ENCODE results near the gene ZNF76. TPM values are rescaled to one million over a fixed set of nuclear protein-coding genes. Genes with fewer than 3 reads are reported as not detected.
A peak's percentile ranks its signal among the peaks of the same experiment; 100 is the strongest.

The ZNF76 gene
- total RNA-seq, 2 experiments from 2014 or later = 25.7 to 26.1 TPM

DNA sequence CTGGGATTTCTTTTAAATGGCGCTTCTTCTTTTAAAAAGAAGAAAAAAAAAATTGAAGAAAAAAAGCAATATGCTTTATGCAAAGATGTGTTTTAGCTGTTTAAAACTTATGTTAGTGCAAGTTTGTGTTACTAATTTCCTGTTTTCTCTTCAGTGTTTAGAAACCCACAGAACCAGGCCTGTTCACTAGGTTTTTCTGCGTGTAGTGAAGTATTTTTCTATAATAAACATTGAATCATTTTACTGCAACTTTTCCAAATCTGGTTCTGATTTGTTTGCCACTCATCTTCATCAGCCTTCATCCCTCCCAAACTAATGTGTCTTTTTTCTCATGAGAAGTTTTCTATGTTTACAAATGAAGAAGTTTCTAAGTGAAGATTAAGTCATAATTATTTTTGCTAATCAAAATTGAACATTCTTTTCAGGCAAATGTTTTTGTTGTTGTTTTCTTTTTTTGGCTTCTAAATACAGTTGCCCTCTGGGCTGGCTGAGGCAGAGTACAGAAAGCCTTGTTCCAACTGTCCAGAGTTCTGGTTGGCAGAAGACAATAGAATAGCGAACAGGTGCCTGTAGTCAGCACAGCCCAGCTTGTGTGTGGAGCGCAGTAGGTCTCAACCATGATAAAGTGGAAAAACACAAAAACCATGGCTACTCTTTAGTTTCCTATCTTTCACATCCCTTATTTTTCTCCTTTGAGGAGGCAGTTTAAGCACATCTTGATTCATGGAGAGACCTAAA is 14.5 kb downstream of the ZNF76 start:
- Mint-ChIP-seq H3K36me3 (peaks cover 5% of the 10 kb centered on the region), H3K9me3 (no peaks in the 10 kb centered on the region), H3K27me3 (no peaks in the 10 kb centered on the region), H3K4me1 (peaks cover 10% of the 10 kb centered on the region), H3K4me3 (no peak overlapping the region), H3K27ac (no peak overlapping the region)
- DNase-seq = no peak

DNA sequence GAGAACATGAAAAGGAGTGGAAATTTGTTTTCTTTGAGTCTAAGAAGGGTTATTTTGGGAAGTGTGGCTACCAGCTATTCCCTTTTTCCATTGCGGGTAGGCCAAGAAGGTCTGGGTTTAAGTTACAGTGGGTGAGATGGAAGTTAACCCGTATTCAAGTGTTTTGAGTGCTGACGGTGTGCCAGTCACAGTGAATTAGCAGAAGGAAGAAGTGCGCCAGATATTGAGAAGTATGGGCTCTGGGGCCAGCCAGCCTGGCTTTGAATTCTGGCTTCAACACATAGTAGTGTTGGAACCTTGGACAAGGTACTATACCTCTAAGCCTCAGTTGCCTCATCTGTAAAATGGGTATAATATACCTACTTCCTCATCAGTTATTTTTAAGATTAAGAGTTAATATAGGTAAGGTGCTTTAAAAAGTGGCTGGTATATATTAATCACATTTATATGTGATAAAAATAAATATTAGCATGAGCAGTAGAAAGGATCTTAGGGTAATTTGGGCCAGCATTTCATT is 16.3 kb downstream of the ZNF76 start:
- no peaks in the 10 kb centered on the region for H3K36me3 Mint-ChIP-seq
- no peaks in the 10 kb centered on the region for H3K27me3 Mint-ChIP-seq
- no peak overlapping the region for H3K4me3 Mint-ChIP-seq
- H3K9me3 Mint-ChIP-seq = no peaks in the 10 kb centered on the region
- peaks cover 10% of the 10 kb centered on the region for H3K4me1 Mint-ChIP-seq
- DNase-seq = no peak
- no peak overlapping the region for H3K27ac Mint-ChIP-seq

DNA sequence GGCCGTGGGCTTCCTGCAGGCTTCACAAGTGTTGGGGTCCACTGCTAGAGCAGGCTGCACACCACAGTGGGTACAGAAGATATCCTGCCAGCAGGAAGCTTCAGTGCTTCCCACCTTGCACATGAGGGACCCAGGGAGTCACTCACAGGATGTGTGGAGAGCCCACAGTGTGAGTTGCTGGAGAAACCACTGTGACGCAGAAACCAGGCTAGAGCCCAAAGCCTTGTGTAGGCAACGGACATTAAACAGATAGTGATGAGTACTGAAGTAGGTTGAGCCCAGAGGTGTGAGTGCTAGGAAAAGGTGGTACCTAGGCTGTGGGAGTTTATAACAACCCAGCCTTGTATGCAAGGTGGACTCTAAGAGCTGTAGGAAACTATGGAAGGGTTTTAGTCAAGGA is 19.2 kb downstream of the ZNF76 start:
- no peak overlapping the region for H3K4me3 Mint-ChIP-seq
- DNase-seq = no peak
- H3K27me3 Mint-ChIP-seq = no peaks in the 10 kb centered on the region
- no peak overlapping the region for H3K27ac Mint-ChIP-seq
- H3K36me3 Mint-ChIP-seq = peaks cover 1% of the 10 kb centered on the region
- peaks cover 10% of the 10 kb centered on the region for H3K4me1 Mint-ChIP-seq
- no peaks in the 10 kb centered on the region for H3K9me3 Mint-ChIP-seq

DNA sequence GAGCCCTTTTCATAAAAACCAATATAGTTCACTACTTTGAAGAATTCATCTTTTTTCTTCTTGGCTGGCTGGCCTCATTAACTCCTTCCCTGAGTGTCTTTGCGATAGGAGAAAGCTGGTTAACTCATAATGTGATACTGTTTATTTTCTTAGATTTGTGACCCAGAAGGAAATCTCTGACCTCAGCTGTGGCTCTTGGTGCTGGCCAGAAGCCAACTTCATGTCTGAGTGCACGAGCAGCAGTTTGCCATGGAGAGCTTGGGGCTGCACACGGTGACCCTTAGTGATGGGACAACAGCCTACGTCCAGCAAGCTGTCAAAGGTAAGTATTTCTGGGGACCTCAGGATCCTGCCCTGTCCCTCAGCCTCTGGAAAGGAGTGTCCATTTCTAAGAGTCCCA is 21.4 kb downstream of the ZNF76 start:
- Mint-ChIP-seq H3K4me3 (no peak overlapping the region), H3K4me1 (peaks cover 4% of the 10 kb centered on the region), H3K27ac (no peak overlapping the region), H3K27me3 (no peaks in the 10 kb centered on the region), H3K36me3 (peaks cover 1% of the 10 kb centered on the region), H3K9me3 (no peaks in the 10 kb centered on the region)
- DNase-seq = no peak

DNA sequence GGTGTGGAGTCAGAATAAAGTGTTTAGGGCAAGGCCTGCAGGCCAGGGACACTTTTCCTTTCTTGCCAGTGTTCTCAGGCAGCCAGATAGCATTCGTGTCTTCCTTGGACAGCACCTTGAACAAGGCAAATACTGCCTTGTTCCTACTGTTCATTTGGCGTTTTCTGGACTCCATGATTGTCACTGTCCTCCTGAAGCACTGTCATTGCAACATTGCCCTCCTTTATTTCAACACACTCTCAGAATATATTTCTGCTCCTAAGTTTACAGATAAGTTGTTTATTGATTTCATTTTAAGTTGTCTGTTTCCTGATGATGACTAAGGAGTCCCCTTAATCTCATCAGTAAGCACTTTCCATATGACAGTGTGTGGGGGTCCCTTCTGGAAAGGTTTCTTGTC is 22.9 kb downstream of the ZNF76 start:
- peaks cover 5% of the 10 kb centered on the region for H3K36me3 Mint-ChIP-seq
- DNase-seq = no peak

DNA sequence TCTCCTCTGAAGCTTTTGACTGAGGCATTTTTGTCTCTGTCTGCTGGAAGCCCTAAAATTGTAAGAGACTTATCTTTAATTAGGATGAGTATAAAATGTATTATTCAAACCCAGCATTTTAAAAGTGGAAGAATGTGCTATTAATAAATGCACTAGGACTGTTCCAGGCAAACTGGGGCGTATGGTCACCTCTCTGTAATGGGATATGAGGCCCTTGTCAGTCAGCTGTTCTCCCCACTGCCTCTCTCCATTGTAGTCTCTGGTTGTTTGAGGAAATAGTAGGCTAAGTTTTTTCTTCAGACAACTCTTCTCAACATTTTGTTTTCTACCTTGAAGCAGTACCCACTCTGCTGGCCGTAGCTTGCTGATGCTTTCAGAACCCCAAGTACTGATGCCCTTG is 23.8 kb downstream of the ZNF76 start:
- H3K9me3 Mint-ChIP-seq = no peaks in the 10 kb centered on the region
- peaks cover 5% of the 10 kb centered on the region for H3K36me3 Mint-ChIP-seq
- no peaks in the 10 kb centered on the region for H3K4me1 Mint-ChIP-seq
- DNase-seq = no peak
- no peak overlapping the region for H3K4me3 Mint-ChIP-seq
- no peaks in the 10 kb centered on the region for H3K27me3 Mint-ChIP-seq
- no peak overlapping the region for H3K27ac Mint-ChIP-seq

More for the DNA sequence above, 22.9 kb downstream of the ZNF76 start:
- Mint-ChIP-seq H3K27me3 (no peaks in the 10 kb centered on the region), H3K4me3 (no peak overlapping the region), H3K4me1 (no peaks in the 10 kb centered on the region), H3K9me3 (no peaks in the 10 kb centered on the region), H3K27ac (no peak overlapping the region)

DNA sequence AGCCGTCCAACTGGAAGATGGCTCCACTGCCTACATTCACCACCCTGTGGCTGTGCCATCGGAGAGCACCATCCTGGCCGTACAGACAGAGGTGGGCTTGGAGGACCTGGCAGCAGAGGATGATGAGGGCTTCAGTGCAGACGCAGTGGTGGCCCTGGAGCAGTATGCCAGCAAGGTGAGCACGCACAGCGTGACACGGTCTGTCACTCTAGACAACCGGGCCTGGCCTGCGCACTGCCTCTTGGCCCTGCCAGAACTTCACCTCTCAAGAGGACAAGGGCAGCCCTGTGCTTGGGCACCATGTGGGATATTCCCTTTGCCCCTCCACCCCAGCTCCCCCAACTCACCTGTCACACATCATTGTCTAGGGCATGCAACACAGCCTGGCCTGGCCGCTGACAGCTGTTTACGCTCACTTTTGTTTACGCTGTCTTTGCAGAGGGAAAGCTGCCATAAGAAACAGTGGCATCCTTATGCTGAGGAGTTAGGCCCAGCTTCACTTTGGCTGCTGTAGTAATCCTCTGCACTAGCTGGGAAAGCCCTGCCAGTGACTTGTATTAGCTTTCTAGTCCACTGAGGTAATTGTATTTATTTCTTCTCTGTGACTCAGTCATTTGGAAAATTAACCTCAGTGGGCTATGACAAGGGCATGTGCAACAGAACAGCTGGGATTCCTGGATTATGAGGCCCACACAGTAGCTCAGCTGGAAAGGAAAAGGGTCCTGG is 28.3 kb downstream of the ZNF76 start:
- H3K27ac Mint-ChIP-seq = no peak overlapping the region
- no peaks in the 10 kb centered on the region for H3K9me3 Mint-ChIP-seq
- no peak overlapping the region for H3K4me3 Mint-ChIP-seq
- no peaks in the 10 kb centered on the region for H3K4me1 Mint-ChIP-seq
- no peak for DNase-seq
- peaks cover 10% of the 10 kb centered on the region for H3K36me3 Mint-ChIP-seq
- H3K27me3 Mint-ChIP-seq = no peaks in the 10 kb centered on the region

DNA sequence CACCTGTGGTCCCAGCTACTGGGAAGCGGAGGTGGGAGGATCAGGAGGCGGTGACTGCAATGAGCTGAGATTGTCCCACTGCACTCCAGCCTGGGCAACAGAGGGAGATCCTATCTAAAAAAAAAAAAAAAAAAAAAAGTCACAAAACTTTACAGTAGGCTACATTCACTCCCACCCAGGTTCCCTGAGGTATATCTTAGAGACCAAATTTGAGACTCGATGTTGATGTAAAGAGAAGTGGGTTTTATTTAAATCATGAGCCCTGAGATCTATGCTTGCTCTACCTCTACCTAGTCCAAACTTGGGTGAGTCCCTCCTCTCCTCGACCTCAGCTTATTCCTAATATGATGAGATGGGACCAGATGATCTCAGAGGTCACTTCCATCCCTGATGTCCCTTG is 29.3 kb downstream of the ZNF76 start:
- Mint-ChIP-seq H3K27me3 (no peaks in the 10 kb centered on the region), H3K4me3 (no peak overlapping the region), H3K27ac (no peak overlapping the region), H3K4me1 (no peaks in the 10 kb centered on the region), H3K9me3 (no peaks in the 10 kb centered on the region), H3K36me3 (peaks cover 10% of the 10 kb centered on the region)
- no peak for DNase-seq

DNA sequence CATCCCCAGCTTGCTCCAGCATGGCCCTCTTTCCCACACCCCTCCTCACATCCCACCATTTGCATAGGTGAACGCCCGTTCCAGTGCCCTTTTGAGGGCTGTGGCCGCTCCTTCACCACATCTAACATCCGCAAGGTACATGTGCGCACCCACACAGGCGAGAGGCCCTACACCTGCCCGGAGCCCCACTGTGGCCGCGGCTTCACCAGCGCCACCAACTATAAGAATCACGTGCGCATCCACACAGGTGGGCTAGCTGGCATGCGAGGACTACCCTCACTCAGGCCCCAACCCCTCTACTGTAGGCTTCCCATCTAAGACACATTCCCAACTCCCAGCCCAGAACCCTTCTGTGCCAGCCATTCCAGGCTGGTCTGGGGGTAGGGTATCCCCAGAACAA is 32.0 kb downstream of the ZNF76 start:
- Mint-ChIP-seq H3K4me3 (no peak overlapping the region), H3K4me1 (no peaks in the 10 kb centered on the region), H3K9me3 (no peaks in the 10 kb centered on the region), H3K36me3 (peaks cover 13% of the 10 kb centered on the region), H3K27ac (no peak overlapping the region), H3K27me3 (no peaks in the 10 kb centered on the region)
- no peak for DNase-seq

DNA sequence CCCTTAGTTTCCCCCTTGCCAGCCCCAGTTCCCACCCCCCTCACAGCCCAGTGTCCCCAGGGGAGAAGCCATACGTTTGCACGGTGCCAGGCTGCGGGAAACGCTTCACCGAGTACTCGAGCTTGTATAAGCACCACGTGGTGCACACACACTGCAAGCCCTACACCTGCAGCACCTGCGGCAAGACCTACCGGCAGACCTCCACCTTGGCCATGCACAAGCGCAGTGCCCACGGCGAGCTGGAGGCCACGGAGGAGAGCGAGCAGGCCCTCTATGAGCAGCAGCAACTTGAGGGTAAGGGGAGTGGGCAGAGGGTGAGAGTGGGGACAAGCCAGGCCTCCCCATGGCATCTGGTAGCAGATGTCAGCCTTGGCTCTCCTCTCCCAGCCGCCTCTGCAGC is 33.0 kb downstream of the ZNF76 start:
- H3K4me1 Mint-ChIP-seq = peaks cover 9% of the 10 kb centered on the region
- H3K9me3 Mint-ChIP-seq = no peaks in the 10 kb centered on the region
- H3K27ac Mint-ChIP-seq = no peak overlapping the region
- no peak overlapping the region for H3K4me3 Mint-ChIP-seq
- DNase-seq = no peak
- H3K27me3 Mint-ChIP-seq = no peaks in the 10 kb centered on the region
- peaks cover 13% of the 10 kb centered on the region for H3K36me3 Mint-ChIP-seq

DNA sequence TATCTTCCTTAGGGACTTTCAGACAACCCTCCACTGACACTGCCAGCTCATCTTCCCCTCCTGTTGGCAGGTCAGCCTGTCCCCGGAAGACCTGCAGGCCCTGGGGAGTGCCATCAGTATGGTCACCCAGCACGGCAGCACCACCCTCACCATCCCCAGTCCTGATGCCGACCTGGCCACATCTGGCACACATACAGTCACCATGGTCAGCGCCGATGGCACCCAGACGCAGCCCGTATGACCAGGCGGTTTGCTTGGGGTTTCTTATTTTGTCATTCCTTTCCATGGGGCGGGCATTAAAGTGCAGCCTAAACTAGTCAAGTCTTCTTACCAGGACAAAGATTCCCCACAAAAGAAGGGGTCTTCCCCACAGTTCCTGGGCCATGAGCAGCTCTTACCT is 34.1 kb downstream of the ZNF76 start:
- Mint-ChIP-seq H3K27ac (no peak overlapping the region), H3K4me3 (no peak overlapping the region), H3K27me3 (no peaks in the 10 kb centered on the region), H3K9me3 (no peaks in the 10 kb centered on the region), H3K36me3 (peaks cover 17% of the 10 kb centered on the region), H3K4me1 (peaks cover 9% of the 10 kb centered on the region)
- DNase-seq = no peak

DNA sequence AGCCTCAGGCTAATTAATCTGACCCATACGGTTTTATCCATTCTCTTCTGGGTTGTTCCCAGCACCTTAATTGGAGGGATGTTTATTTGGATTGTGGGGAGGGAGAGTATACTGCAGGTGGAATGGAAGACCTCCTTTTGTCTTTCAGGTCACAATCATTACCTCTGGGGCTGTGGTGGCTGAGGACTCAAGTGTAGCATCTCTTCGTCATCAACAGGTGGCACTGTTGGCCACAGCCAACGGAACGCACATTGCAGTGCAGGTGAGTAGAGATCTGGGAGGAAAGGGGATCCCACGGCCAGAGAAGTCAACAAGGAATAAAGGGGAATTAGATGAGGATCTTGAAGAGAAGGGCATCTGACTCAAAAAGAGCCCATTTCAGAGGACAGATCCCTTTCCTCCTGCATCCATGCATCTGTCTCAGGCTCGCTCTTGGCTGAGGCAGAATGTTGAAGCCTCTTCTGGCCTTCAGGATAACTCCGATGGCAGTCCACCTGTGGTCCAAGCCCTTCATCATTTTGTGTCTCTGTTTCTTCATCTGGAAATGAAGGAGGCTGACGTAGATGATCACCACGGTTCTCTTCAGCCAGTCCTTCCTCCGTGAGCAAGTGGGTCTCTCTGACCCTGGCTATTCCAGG is 34.9 kb downstream of the ZNF76 start:
- no peak overlapping the region for H3K27ac Mint-ChIP-seq
- peaks cover 18% of the 10 kb centered on the region for H3K36me3 Mint-ChIP-seq
- DNase-seq = peak; percentile 48
- H3K4me3 Mint-ChIP-seq = no peak overlapping the region
- H3K4me1 Mint-ChIP-seq = peaks cover 17% of the 10 kb centered on the region
- H3K9me3 Mint-ChIP-seq = no peaks in the 10 kb centered on the region
- no peaks in the 10 kb centered on the region for H3K27me3 Mint-ChIP-seq

DNA sequence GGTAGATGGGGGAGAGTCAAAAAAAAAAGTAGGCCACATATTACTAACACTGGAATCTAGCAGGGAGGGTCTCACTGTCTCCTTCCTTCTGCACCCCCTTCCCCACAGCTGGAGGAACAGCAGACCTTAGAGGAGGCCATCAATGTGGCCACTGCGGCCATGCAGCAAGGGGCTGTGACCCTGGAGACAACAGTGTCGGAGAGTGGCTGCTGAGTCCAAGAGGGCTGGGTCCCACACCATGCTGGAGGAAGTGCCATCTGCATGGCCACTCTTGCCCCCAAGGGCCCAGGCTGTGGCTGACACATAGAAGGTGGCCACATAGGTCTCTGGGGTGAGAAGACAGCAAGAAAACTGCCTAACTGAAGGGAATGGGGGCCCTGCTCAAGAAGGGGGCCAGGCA is 35.5 kb downstream of the ZNF76 start:
- DNase-seq = no peak
- H3K36me3 Mint-ChIP-seq = peaks cover 23% of the 10 kb centered on the region
- H3K27ac Mint-ChIP-seq = no peak overlapping the region
- no peaks in the 10 kb centered on the region for H3K9me3 Mint-ChIP-seq
- H3K4me1 Mint-ChIP-seq = peaks cover 23% of the 10 kb centered on the region
- no peak overlapping the region for H3K4me3 Mint-ChIP-seq
- no peaks in the 10 kb centered on the region for H3K27me3 Mint-ChIP-seq

DNA sequence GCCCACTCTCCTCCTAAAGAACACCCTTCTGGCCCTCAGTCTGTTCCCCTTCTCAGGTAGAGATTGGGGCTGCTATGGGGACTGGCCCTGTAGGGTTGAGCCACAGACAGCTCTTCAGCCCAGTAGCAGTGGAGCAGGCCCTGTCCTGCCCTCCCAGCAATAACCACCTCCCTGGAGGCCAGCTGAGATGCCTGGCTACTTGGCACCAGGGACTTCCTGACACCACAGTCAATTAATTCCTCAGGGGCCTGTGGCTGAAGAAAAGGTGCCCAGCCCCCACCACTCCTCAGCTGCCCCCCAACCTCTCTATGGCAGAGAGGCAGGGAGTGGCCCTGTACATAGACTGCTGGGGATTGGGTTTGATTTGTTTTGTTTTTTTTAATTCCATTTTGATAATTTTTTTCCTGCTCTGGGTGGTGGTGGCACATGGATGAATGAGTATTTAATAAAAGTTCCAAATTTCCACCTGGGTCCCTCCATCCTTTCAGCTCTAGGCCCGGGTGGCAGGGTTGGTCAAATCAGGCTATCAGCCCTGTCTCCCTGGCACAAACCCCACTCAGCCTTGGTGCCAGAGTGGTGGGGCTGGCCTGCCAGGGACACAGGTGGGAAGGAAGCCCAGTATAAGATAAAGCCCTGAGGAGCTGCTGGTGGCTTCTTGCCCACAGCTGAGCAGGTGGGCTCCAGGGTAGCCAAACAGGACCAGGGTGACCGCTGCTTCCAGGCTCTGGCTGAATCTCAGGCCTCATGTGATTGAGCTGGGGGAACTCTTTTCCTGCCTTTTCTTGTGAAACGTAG is 36.2 kb downstream of the ZNF76 start:
- no peak for DNase-seq
- no peaks in the 10 kb centered on the region for H3K9me3 Mint-ChIP-seq
- H3K27ac Mint-ChIP-seq = no peak overlapping the region
- no peak overlapping the region for H3K4me3 Mint-ChIP-seq
- no peaks in the 10 kb centered on the region for H3K27me3 Mint-ChIP-seq
- peaks cover 29% of the 10 kb centered on the region for H3K36me3 Mint-ChIP-seq
- H3K4me1 Mint-ChIP-seq = peaks cover 30% of the 10 kb centered on the region

Measured in activated naive CD8-positive, alpha-beta T cell treated with anti-CD3 and anti-CD28 coated beads for 36 hours (primary cell).